Measurements from ENCODE around the gene KRTAP10-7. TPM values are rescaled to one million over a fixed set of nuclear protein-coding genes. Genes with fewer than 3 reads are reported as not detected.

Gene KRTAP10-7
- total RNA-seq, 4 donors from 2014 or later: not detected

DNA sequence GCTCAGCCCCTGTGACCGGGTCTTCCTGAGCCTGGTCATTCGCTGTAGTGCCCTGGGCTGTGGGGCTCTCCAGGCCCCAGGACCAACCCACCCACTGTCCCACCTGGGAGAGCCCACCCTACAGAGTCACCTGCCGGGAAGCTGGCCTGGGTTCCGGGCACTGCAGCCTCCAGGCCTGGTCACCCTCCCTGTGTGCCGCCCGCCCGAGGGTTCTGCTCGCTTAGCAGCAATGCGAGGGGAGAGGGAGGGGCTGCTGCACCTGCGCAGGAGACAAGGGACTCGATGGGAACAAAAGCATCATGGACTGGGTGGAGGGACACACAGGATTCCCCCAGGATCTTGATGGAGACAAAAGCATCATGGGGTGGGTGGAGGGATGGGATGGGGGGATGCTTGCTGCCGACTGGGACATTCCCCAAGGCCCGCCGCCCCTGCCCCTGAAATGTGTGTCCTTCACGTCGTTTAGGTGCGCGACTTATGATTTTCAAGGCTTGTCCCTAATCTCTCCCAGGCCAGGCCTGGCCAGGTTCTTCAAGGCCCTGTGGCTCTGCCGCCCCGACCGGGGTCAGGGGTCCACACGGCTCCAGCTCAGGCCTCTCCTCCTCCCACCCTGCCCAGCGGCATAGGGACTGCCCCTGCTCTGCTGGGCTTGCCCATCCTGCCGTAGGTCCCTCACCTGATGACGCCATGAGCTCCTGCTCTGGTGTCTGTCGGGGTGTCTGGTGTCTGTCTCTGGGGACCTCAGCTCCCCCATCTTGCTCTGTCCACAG, 13.2 kb downstream of the KRTAP10-7 start:
- Histone ChIP-seq H3K9me3 (peaks cover 0 to 2% of the 10 kb centered on the region in 2 donors), H3K36me3 (no peaks in the 10 kb centered on the region), H3K27ac (no peak overlapping the region), H3K4me3 (no peak overlapping the region), H3K4me1 (no peaks in the 10 kb centered on the region), H3K27me3 (no peaks in the 10 kb centered on the region)
- TF ChIP-seq, protein P1, sequence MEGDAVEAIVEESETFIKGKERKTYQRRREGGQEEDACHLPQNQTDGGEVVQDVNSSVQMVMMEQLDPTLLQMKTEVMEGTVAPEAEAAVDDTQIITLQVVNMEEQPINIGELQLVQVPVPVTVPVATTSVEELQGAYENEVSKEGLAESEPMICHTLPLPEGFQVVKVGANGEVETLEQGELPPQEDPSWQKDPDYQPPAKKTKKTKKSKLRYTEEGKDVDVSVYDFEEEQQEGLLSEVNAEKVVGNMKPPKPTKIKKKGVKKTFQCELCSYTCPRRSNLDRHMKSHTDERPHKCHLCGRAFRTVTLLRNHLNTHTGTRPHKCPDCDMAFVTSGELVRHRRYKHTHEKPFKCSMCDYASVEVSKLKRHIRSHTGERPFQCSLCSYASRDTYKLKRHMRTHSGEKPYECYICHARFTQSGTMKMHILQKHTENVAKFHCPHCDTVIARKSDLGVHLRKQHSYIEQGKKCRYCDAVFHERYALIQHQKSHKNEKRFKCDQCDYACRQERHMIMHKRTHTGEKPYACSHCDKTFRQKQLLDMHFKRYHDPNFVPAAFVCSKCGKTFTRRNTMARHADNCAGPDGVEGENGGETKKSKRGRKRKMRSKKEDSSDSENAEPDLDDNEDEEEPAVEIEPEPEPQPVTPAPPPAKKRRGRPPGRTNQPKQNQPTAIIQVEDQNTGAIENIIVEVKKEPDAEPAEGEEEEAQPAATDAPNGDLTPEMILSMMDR (IDR thresholded peaks at IDR 0.05): no peak
- no peak for TF ChIP-seq POLR2A (IDR thresholded peaks at IDR 0.05)
- no peak for DNase-seq
- intact Hi-C loops (cut with DNase I; ENCODE audit: low total_unique reads): no loop called here

DNA sequence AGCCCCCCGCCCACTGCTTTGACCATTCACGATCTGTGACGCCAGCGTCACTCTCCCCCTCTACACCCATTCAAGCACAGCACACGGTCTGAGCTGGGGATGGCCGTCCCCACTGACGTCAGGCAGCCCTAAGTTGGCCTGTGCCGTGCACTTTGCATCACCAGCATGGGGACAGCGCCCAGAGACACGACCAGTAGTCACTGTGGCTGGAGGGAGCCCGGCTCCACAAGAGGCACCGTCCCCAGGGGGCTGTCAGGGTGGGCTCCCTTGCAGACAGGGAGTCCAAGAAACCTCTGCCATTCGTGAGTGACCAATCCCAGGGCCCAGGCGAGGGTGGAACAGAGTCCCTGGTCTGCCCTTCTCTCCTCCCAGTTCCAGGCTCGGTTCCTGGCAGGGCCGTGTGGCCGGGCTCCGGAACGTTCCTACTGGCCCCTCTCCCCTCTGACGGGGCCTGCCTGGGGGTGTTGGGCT, 13.8 kb downstream of the KRTAP10-7 start:
- no peak overlapping the region for H3K27ac ChIP-seq
- H3K36me3 ChIP-seq: no peaks in the 10 kb centered on the region
- no peaks in the 10 kb centered on the region for H3K27me3 ChIP-seq
- DNase-seq: no peak
- no peaks in the 10 kb centered on the region for H3K4me1 ChIP-seq
- no peak overlapping the region for H3K4me3 ChIP-seq
- TF ChIP-seq POLR2A (IDR thresholded peaks at IDR 0.05): no peak
- TF ChIP-seq, protein P1 (IDR thresholded peaks at IDR 0.05): no peak
- intact Hi-C loops (cut with DNase I; ENCODE audit: low total_unique reads): no loop called here
- peaks cover 0 to 1% of the 10 kb centered on the region in 2 donors for H3K9me3 ChIP-seq

DNA sequence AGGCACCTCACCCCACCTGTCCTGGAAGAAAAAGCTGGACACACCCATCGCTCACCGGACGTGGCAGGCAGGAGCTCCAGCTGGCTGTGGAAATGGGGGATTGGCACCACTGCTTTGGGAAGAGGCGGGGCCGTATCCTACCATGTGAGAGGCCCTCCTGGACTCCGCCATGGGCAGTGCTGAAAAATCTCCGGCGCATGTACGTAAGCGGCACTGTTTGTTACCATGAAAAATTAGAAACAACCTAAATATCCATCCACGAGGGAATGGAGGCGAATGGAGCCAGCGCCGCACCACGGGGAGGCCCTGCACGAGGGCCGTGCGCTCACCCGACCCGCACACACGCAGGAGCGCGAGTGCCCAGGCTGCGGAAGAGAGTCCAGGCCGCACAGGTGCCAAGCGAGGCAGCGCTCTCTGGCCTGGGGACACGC, 14.6 kb downstream of the KRTAP10-7 start:
- intact Hi-C loops (cut with DNase I; ENCODE audit: low total_unique reads): no loop called here
- no peaks in the 10 kb centered on the region for H3K4me1 ChIP-seq
- H3K27ac ChIP-seq: no peak overlapping the region
- H3K36me3 ChIP-seq: no peaks in the 10 kb centered on the region
- no peak overlapping the region for H3K4me3 ChIP-seq
- TF ChIP-seq, protein P1 (IDR thresholded peaks at IDR 0.05): no peak
- no peak for TF ChIP-seq POLR2A (IDR thresholded peaks at IDR 0.05)
- no peaks in the 10 kb centered on the region for H3K9me3 ChIP-seq
- H3K27me3 ChIP-seq: no peaks in the 10 kb centered on the region
- DNase-seq: no peak

DNA sequence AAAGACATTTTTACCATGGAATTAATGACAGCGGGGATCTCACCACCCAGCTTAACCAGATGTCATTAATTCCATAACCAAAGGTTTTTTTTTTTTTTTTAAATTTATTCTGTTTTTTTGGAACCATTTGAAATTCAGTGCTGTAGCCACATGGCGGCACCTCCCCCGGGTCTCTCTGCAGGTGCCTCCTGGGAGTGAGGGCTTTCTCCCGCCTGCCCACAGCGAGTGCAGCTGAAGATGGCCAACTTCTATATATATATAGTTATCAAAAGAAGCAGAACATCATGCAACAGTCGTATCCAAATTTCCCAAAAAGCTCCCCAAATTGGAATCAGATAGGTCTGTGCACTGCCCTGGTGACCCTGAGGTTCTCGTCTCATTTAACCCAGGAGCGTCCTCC, 15.1 kb downstream of the KRTAP10-7 start:
- no peaks in the 10 kb centered on the region for H3K27me3 ChIP-seq
- intact Hi-C loops (cut with DNase I; ENCODE audit: low total_unique reads): no loop called here
- no peak overlapping the region for H3K27ac ChIP-seq
- no peaks in the 10 kb centered on the region for H3K4me1 ChIP-seq
- no peak for DNase-seq
- TF ChIP-seq, protein P1 (IDR thresholded peaks at IDR 0.05): no peak
- TF ChIP-seq POLR2A (IDR thresholded peaks at IDR 0.05): no peak
- no peaks in the 10 kb centered on the region for H3K36me3 ChIP-seq
- H3K9me3 ChIP-seq: no peaks in the 10 kb centered on the region
- no peak overlapping the region for H3K4me3 ChIP-seq

DNA sequence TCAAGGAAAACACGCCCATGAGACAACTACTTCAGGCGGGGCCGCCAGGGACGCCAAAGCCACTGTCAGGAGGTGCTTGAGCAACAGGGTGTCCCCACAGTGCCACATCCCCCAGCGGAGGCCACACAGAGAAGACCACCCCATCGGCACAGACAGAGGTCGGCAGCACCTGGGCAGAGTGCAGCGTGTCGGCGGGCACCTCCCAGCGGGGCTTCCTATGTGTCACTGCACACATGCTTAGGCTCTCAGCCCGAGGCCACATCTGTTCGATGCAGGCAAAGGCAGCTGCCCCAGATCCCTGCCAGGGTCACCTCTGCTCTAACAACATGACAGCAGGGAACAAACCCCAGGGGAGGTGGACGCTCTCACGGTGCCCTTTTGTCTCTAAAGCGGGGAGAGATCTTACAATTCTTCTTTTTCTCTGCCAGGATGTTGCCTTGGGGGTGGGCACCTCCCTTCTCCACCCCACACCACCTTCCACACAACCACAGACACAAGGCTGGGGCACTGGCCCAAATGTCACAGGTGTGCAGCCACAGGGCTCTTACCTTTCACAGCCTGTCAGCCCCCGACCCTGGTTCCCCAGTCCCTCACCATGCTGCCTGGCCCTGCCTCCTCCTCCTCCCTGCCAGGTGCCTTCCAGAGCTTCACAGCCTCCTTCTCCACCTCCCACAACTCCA, 15.7 kb downstream of the KRTAP10-7 start:
- H3K4me3 ChIP-seq: no peak overlapping the region
- H3K9me3 ChIP-seq: no peaks in the 10 kb centered on the region
- H3K27me3 ChIP-seq: no peaks in the 10 kb centered on the region
- intact Hi-C loops (cut with DNase I; ENCODE audit: low total_unique reads): no loop called here
- DNase-seq: no peak
- no peaks in the 10 kb centered on the region for H3K4me1 ChIP-seq
- no peaks in the 10 kb centered on the region for H3K36me3 ChIP-seq
- TF ChIP-seq POLR2A (IDR thresholded peaks at IDR 0.05): no peak
- TF ChIP-seq, protein P1 (IDR thresholded peaks at IDR 0.05): no peak
- no peak overlapping the region for H3K27ac ChIP-seq

Data from uterus (tissue), 4 donors.